ENCODE results near the gene MINAR1.
A peak's percentile ranks its signal among the peaks of the same experiment; 100 is the strongest.
"Not testable (repeated sequence)": the region's sequence is repeated elsewhere in the genome, so short reads cannot be mapped to it uniquely, and the experiment has no call there.

MINAR1 gene

GRCh38 chr15:79431636-79432344, at the start of gene MINAR1:
MINAR1 (plus strand) TSS chr15:79432336; CDS start chr15:79456148, 23,812 bp downstream.
- no peak for DNase-seq (ENCODE audit: low read depth)
- peak within 1 kb of the TSS; percentile 58 for H3K4me3 ChIP-seq (ENCODE audit: low read depth, low read length)

GRCh38 chr15:79394231-79394630, 37.9 kb upstream of the MINAR1 start:
- DNase-seq (ENCODE audit: low read depth): peak; percentile 39
- no peak overlapping the region for H3K4me3 ChIP-seq (ENCODE audit: low read depth, low read length)

- no peak overlapping the region for H3K4me3 ChIP-seq (ENCODE audit: low read depth, low read length)
- no peak for DNase-seq (ENCODE audit: low read depth)
Observed at GRCh38 chr15:79396850-79397249, 35.3 kb upstream of the MINAR1 start.

GRCh38 chr15:79397269-79397910, 34.7 kb upstream of the MINAR1 start:
- DNase-seq (ENCODE audit: low read depth): no peak
- H3K4me3 ChIP-seq (ENCODE audit: low read depth, low read length): no peak overlapping the region

GRCh38 chr15:79399606-79400005, 32.5 kb upstream of the MINAR1 start:
- H3K4me3 ChIP-seq (ENCODE audit: low read depth, low read length): no peak overlapping the region
- DNase-seq (ENCODE audit: low read depth): no peak

GRCh38 chr15:79400650-79401049, 31.5 kb upstream of the MINAR1 start:
- no peak for DNase-seq (ENCODE audit: low read depth)
- H3K4me3 ChIP-seq (ENCODE audit: low read depth, low read length): no peak overlapping the region

GRCh38 chr15:79401301-79401700, 30.8 kb upstream of the MINAR1 start:
- H3K4me3 ChIP-seq (ENCODE audit: low read depth, low read length): no peak overlapping the region
- no peak for DNase-seq (ENCODE audit: low read depth)

- no peak overlapping the region for H3K4me3 ChIP-seq (ENCODE audit: low read depth, low read length)
- no peak for DNase-seq (ENCODE audit: low read depth)
Observed at GRCh38 chr15:79402136-79402535, 30.0 kb upstream of the MINAR1 start.

- no peak overlapping the region for H3K4me3 ChIP-seq (ENCODE audit: low read depth, low read length)
- DNase-seq (ENCODE audit: low read depth): no peak
Observed at GRCh38 chr15:79403501-79403900, 28.6 kb upstream of the MINAR1 start.

- DNase-seq (ENCODE audit: low read depth): no peak
Observed at GRCh38 chr15:79406210-79406609, 25.9 kb upstream of the MINAR1 start.

GRCh38 chr15:79408041-79408440, 24.1 kb upstream of the MINAR1 start:
- H3K4me3 ChIP-seq (ENCODE audit: low read depth, low read length): no peak overlapping the region
- DNase-seq (ENCODE audit: low read depth): peak; percentile 34

More at GRCh38 chr15:79406210-79406609, 25.9 kb upstream of the MINAR1 start:
- H3K4me3 ChIP-seq (ENCODE audit: low read depth, low read length): no peak overlapping the region

GRCh38 chr15:79410237-79410636, 21.9 kb upstream of the MINAR1 start:
- DNase-seq (ENCODE audit: low read depth): no peak
- no peak overlapping the region for H3K4me3 ChIP-seq (ENCODE audit: low read depth, low read length)

- no peak overlapping the region for H3K4me3 ChIP-seq (ENCODE audit: low read depth, low read length)
- DNase-seq (ENCODE audit: low read depth): no peak
Observed at GRCh38 chr15:79412010-79412409, 20.1 kb upstream of the MINAR1 start.

- no peak overlapping the region for H3K4me3 ChIP-seq (ENCODE audit: low read depth, low read length)
- DNase-seq (ENCODE audit: low read depth): no peak
Observed at GRCh38 chr15:79412429-79412828, 19.7 kb upstream of the MINAR1 start.

- H3K4me3 ChIP-seq (ENCODE audit: low read depth, low read length): no peak overlapping the region
- no peak for DNase-seq (ENCODE audit: low read depth)
Observed at GRCh38 chr15:79416876-79417275, 15.3 kb upstream of the MINAR1 start.

GRCh38 chr15:79418693-79419279, 13.3 kb upstream of the MINAR1 start:
- no peak overlapping the region for H3K4me3 ChIP-seq (ENCODE audit: low read depth, low read length)
- no peak for DNase-seq (ENCODE audit: low read depth)

- H3K4me3 ChIP-seq (ENCODE audit: low read depth, low read length): no peak overlapping the region
- DNase-seq (ENCODE audit: low read depth): no peak
Observed at GRCh38 chr15:79425591-79426295, 6.4 kb upstream of the MINAR1 start.

- H3K4me3 ChIP-seq (ENCODE audit: low read depth, low read length); DNase-seq (ENCODE audit: low read depth): not testable (repeated sequence)
Observed at GRCh38 chr15:79426899-79427298, 5.2 kb upstream of the MINAR1 start.

GRCh38 chr15:79427781-79428598, 4.1 kb upstream of the MINAR1 start:
- no peak overlapping the region for H3K4me3 ChIP-seq (ENCODE audit: low read depth, low read length)
- no peak for DNase-seq (ENCODE audit: low read depth)

Measured in skeletal muscle cell (primary cell).